Epithelial cell of esophagus (primary cell): ENCODE data around the gene ADAM17.

Experiments
- DNase-seq: peaks from one replicate; pipeline ENCODE4 v3.0.0; 2010; ENCODE audit warnings: low read depth
- H3K4me3 ChIP-seq: 2 replicates; pipeline ENCODE4 v1.5.1; 2011; ENCODE audit warnings: mild to moderate bottlenecking, low read length, control low read depth
- CTCF ChIP-seq: IDR thresholded peaks from 2 replicates; pipeline ENCODE4 v1.5.1; 2011; ENCODE audit warnings: low read depth, mild to moderate bottlenecking, low read length, control low read depth, inconsistent platforms; ENCODE audit not compliant: insufficient read depth; ENCODE audit errors: missing control alignments

ADAM17 gene

GRCh38 chr2:9582624-9583023 lies 27.0 kb upstream of the ADAM17 start:
- no peak for TF ChIP-seq CTCF
- no peak overlapping the region for H3K4me3 ChIP-seq
- DNase-seq: no peak

GRCh38 chr2:9578467-9579235 lies 23.0 kb upstream of the ADAM17 start:
- no peak for DNase-seq
- H3K4me3 ChIP-seq: no peak overlapping the region
- no peak for TF ChIP-seq CTCF

- no peak for DNase-seq
- H3K4me3 ChIP-seq: no peak overlapping the region
- no peak for TF ChIP-seq CTCF
Observed at GRCh38 chr2:9574331-9574730, 18.7 kb upstream of the ADAM17 start.

- DNase-seq: no peak
- no peak overlapping the region for H3K4me3 ChIP-seq
- TF ChIP-seq CTCF: no peak
Observed at GRCh38 chr2:9573840-9574239, 18.2 kb upstream of the ADAM17 start.

- no peak overlapping the region for H3K4me3 ChIP-seq
- no peak for DNase-seq
- TF ChIP-seq CTCF: no peak
Observed at GRCh38 chr2:9573013-9573720, 17.5 kb upstream of the ADAM17 start.

- DNase-seq: no peak
- TF ChIP-seq CTCF: no peak
- no peak overlapping the region for H3K4me3 ChIP-seq
Observed at GRCh38 chr2:9570182-9571060, 14.8 kb upstream of the ADAM17 start.
